Astrocyte of the spinal cord (primary cell): ENCODE measurements around the gene PSMD13.

ENCODE experiments used
- DNase-seq: peaks from one replicate; pipeline ENCODE4 v3.0.0; 2011; ENCODE audit warnings: low read depth, low spot score
- H3K4me3 ChIP-seq: 2 replicates; pipeline ENCODE4 v1.5.1; 2011; ENCODE audit warnings: low read depth, mild to moderate bottlenecking, low read length, moderate library complexity
- in situ Hi-C: cut with HindIII; loops from 2 replicates; pipeline ENCODE4 v1.10.0; 2017; ENCODE audit warnings: low sequenced_read_pairs
- TF ChIP-seq, protein P1 (sequence below): IDR thresholded peaks from 2 replicates; pipeline ENCODE4 v1.5.1; 2012; ENCODE audit warnings: low read depth, mild to moderate bottlenecking, low read length, inconsistent platforms

The PSMD13 gene

GRCh38 chr11:295351-296170 is 58.8 kb downstream of the PSMD13 start:
- in situ Hi-C loops: no loop called here
- DNase-seq: no peak
- no peak overlapping the region for H3K4me3 ChIP-seq
- TF ChIP-seq, protein P1, sequence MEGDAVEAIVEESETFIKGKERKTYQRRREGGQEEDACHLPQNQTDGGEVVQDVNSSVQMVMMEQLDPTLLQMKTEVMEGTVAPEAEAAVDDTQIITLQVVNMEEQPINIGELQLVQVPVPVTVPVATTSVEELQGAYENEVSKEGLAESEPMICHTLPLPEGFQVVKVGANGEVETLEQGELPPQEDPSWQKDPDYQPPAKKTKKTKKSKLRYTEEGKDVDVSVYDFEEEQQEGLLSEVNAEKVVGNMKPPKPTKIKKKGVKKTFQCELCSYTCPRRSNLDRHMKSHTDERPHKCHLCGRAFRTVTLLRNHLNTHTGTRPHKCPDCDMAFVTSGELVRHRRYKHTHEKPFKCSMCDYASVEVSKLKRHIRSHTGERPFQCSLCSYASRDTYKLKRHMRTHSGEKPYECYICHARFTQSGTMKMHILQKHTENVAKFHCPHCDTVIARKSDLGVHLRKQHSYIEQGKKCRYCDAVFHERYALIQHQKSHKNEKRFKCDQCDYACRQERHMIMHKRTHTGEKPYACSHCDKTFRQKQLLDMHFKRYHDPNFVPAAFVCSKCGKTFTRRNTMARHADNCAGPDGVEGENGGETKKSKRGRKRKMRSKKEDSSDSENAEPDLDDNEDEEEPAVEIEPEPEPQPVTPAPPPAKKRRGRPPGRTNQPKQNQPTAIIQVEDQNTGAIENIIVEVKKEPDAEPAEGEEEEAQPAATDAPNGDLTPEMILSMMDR: no peak

- TF ChIP-seq, protein P1: no peak
- no peak overlapping the region for H3K4me3 ChIP-seq
- no peak for DNase-seq
- in situ Hi-C loops: no loop called here
These were observed 59.6 kb downstream of the PSMD13 start for GRCh38 chr11:296171-297050.

- no peak for DNase-seq
- TF ChIP-seq, protein P1: no peak
- in situ Hi-C loops: no loop called here
- no peak overlapping the region for H3K4me3 ChIP-seq
These were observed 60.3 kb downstream of the PSMD13 start for GRCh38 chr11:297051-297585.

GRCh38 chr11:297586-298405 is 61.0 kb downstream of the PSMD13 start:
- TF ChIP-seq, protein P1: no peak
- DNase-seq: no peak
- H3K4me3 ChIP-seq: no peak overlapping the region
- in situ Hi-C loops: no loop called here

DNA sequence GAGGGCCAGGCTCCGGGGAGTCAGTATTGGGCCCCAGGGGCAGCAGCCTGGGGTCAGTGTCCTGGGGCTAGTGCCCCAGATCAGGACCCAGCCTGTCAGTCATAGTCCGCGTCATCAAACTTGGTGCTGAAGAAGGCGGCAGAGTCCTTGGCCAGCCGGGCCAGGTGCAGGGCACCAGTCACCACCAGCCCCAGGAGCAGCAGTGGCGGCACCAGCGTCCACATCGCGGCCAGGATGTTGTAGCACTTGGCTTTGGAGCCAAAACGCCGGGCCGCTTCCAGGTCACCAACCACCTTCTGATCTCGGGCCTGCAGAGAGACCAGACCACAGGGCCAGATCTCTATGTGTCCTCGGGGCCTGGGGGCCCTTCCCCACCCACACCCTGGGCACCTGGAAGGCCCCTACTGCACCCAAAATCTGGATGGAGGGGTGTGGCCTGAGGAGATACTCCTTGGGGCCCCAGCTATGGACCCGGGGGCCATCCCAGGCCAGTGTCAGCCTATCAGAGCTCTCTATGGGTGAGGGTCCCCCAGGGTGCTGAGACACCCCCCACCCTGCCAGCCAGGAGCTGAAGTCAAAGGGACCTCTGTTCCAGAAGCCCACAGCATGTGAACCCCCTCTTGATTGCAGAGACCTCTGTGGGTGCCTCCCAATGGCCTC is 61.8 kb downstream of the PSMD13 start:
- in situ Hi-C loops: no loop called here
- TF ChIP-seq, protein P1: no peak
- no peak for DNase-seq
- H3K4me3 ChIP-seq: no peak overlapping the region
